Measurements from ENCODE around the gene ANP32A.

- TF ChIP-seq CTCF (conservative IDR thresholded peaks at IDR 0.05 in 1 of 2, IDR thresholded peaks at IDR 0.05 in 1 of 2; ENCODE audit: low read depth in 1 of 2, low read length in 2 of 2) (no peak), EZH2 (IDR thresholded peaks at IDR 0.05; ENCODE audit: low read length, missing control alignments) (no peak)
These were observed 56.6 kb downstream of the ANP32A start for GRCh38 chr15:68764090-68764489.
